Thymus (tissue), 11 donors: ENCODE measurements around the gene UBE2C. TPM values are rescaled to one million over a fixed set of nuclear protein-coding genes. Genes with fewer than 3 reads are reported as not detected.

ENCODE experiments used
- DNase-seq, 9 donors: peaks; one replicate each; pipeline ENCODE4 v3.0.0-alpha.2; 2013; ENCODE audit warnings: low spot score in 9 of 9, low read depth in 6 of 9, missing footprints in 1 of 9
- H3K27ac ChIP-seq, 2 donors: one replicate each; pipeline ENCODE4 v1.5.1; 2013; ENCODE audit warnings: control low read depth in 1 of 2, low read depth in 1 of 2, low read length in 1 of 2, mild to moderate bottlenecking in 1 of 2, moderate library complexity in 1 of 2
- H3K27me3 ChIP-seq, 2 donors: one replicate each; pipeline ENCODE4 v1.5.1; 2013; ENCODE audit warnings: low read length in 1 of 2; ENCODE audit not compliant: control insufficient read depth in 2 of 2, insufficient read depth in 1 of 2
- H3K36me3 ChIP-seq, 2 donors: one replicate each; pipeline ENCODE4 v1.5.1; 2013; ENCODE audit warnings: low read length in 1 of 2, mild to moderate bottlenecking in 1 of 2, moderate library complexity in 1 of 2; ENCODE audit not compliant: control insufficient read depth in 2 of 2, insufficient read depth in 2 of 2
- H3K4me1 ChIP-seq, 2 donors: one replicate each; pipeline ENCODE4 v1.5.1; 2013; ENCODE audit warnings: low read length in 2 of 2; ENCODE audit not compliant: control insufficient read depth in 2 of 2, insufficient read depth in 2 of 2
- H3K4me3 ChIP-seq, 2 donors: one replicate each; pipeline ENCODE4 v1.5.1; 2013; ENCODE audit warnings: low read length in 2 of 2, control low read depth in 1 of 2, mild to moderate bottlenecking in 1 of 2
- H3K9me3 ChIP-seq, 2 donors: one replicate each; pipeline ENCODE4 v1.5.1; 2013; ENCODE audit warnings: low read length in 1 of 2, mild to moderate bottlenecking in 1 of 2; ENCODE audit not compliant: control insufficient read depth in 2 of 2, insufficient read depth in 1 of 2
- WGBS: extraction: QIAGEN DNeasy Blood & Tissue Kit; methylation state at CpG from one replicate; pipeline ENCODE4 v1.1.7; 2013; 5-methylcytosine and 5-hydroxymethylcytosine counted together
- polyA plus RNA-seq: library from polyadenylated mRNA; stranded (reverse); fragments of 200-250 nt; gene quantifications from one replicate; pipeline ENCODE4 v1.2.3, GENCODE V29; 2013
- total RNA-seq: library from RNA; stranded (reverse); fragments of 120-200 nt; gene quantifications from one replicate; pipeline ENCODE4 v1.2.4, GENCODE V29; 2013
- donor health status: healthy.

UBE2C gene
- total and polyA plus RNA-seq, 2 donors = 25.1 to 112 TPM

GRCh38 chr20:45774945-45775344 is 37.5 kb upstream of the UBE2C start:
- H3K36me3 ChIP-seq = no peaks in the 10 kb centered on the region
- WGBS = 90% methylated on average over 2 of the region's 2 CpGs
- H3K4me1 ChIP-seq = no peaks in the 10 kb centered on the region
- no peak overlapping the region for H3K27ac ChIP-seq
- no peaks in the 10 kb centered on the region for H3K9me3 ChIP-seq
- no peak for DNase-seq
- peaks cover 0 to 3% of the 10 kb centered on the region in 2 donors for H3K27me3 ChIP-seq
- no peak overlapping the region for H3K4me3 ChIP-seq

- H3K4me1 ChIP-seq = no peaks in the 10 kb centered on the region
- WGBS = 96% methylated on average over 6 of the region's 6 CpGs
- no peak overlapping the region for H3K4me3 ChIP-seq
- no peaks in the 10 kb centered on the region for H3K36me3 ChIP-seq
- DNase-seq = no peak
- peaks cover 0 to 3% of the 10 kb centered on the region in 2 donors for H3K27me3 ChIP-seq
- no peaks in the 10 kb centered on the region for H3K9me3 ChIP-seq
- no peak overlapping the region for H3K27ac ChIP-seq
Observed at GRCh38 chr20:45775411-45775810, 37.0 kb upstream of the UBE2C start.

- Histone ChIP-seq H3K4me3 (no peak overlapping the region), H3K4me1 (no peaks in the 10 kb centered on the region), H3K27me3 (peaks cover 0 to 3% of the 10 kb centered on the region in 2 donors), H3K9me3 (no peaks in the 10 kb centered on the region), H3K27ac (no peak overlapping the region), H3K36me3 (no peaks in the 10 kb centered on the region)
- no peak for DNase-seq
- 93% methylated on average over 7 of the region's 7 CpGs for WGBS
Observed at GRCh38 chr20:45776931-45777330, 35.5 kb upstream of the UBE2C start.

GRCh38 chr20:45779011-45779915 is 33.2 kb upstream of the UBE2C start:
- H3K4me3 ChIP-seq = no peak overlapping the region
- H3K27me3 ChIP-seq = peaks cover 0 to 3% of the 10 kb centered on the region in 2 donors
- H3K9me3 ChIP-seq = no peaks in the 10 kb centered on the region
- no peaks in the 10 kb centered on the region for H3K4me1 ChIP-seq
- no peak for DNase-seq
- H3K36me3 ChIP-seq = no peaks in the 10 kb centered on the region
- WGBS = 83% methylated on average over 8 of the region's 8 CpGs
- H3K27ac ChIP-seq = peak overlapping the region in 1 of 2 donors; percentile 76

GRCh38 chr20:45780159-45780558 is 32.3 kb upstream of the UBE2C start:
- Histone ChIP-seq H3K36me3 (no peaks in the 10 kb centered on the region), H3K4me1 (no peaks in the 10 kb centered on the region), H3K27me3 (peaks cover 0 to 3% of the 10 kb centered on the region in 2 donors), H3K27ac (no peak overlapping the region), H3K4me3 (no peak overlapping the region), H3K9me3 (no peaks in the 10 kb centered on the region)
- no peak for DNase-seq
- WGBS = 94% methylated on average over 4 of the region's 4 CpGs

- H3K4me3 ChIP-seq = no peak overlapping the region
- no peaks in the 10 kb centered on the region for H3K4me1 ChIP-seq
- no peaks in the 10 kb centered on the region for H3K36me3 ChIP-seq
- no peak overlapping the region for H3K27ac ChIP-seq
- 80% methylated on average over 4 of the region's 4 CpGs for WGBS
- H3K9me3 ChIP-seq = no peaks in the 10 kb centered on the region
- peaks cover 0 to 3% of the 10 kb centered on the region in 2 donors for H3K27me3 ChIP-seq
- DNase-seq = no peak
Observed at GRCh38 chr20:45781391-45781931, 31.0 kb upstream of the UBE2C start.

- no peaks in the 10 kb centered on the region for H3K4me1 ChIP-seq
- no peaks in the 10 kb centered on the region for H3K9me3 ChIP-seq
- DNase-seq = no peak
- H3K4me3 ChIP-seq = no peak overlapping the region
- H3K27ac ChIP-seq = no peak overlapping the region
- no peaks in the 10 kb centered on the region for H3K27me3 ChIP-seq
- H3K36me3 ChIP-seq = no peaks in the 10 kb centered on the region
- 68% methylated on average over 4 of the region's 4 CpGs for WGBS
Observed at GRCh38 chr20:45782890-45783289, 29.6 kb upstream of the UBE2C start.

- no peaks in the 10 kb centered on the region for H3K27me3 ChIP-seq
- no peak overlapping the region for H3K27ac ChIP-seq
- 89% methylated on average over 6 of the region's 6 CpGs for WGBS
- H3K4me1 ChIP-seq = no peaks in the 10 kb centered on the region
- H3K4me3 ChIP-seq = no peak overlapping the region
- no peaks in the 10 kb centered on the region for H3K9me3 ChIP-seq
- H3K36me3 ChIP-seq = no peaks in the 10 kb centered on the region
- DNase-seq = no peak
Observed at GRCh38 chr20:45783656-45784294, 28.7 kb upstream of the UBE2C start.

GRCh38 chr20:45788351-45788750 is 24.1 kb upstream of the UBE2C start:
- no peak for DNase-seq
- Histone ChIP-seq H3K27me3 (peaks cover 0 to 2% of the 10 kb centered on the region in 2 donors), H3K27ac (no peak overlapping the region), H3K4me3 (no peak overlapping the region), H3K4me1 (peaks cover 4 to 10% of the 10 kb centered on the region in 2 donors), H3K9me3 (no peaks in the 10 kb centered on the region), H3K36me3 (no peaks in the 10 kb centered on the region)
- whole genome bisulfite sequencing = 66% methylated on average over 3 of the region's 3 CpGs
